CD4-positive, alpha-beta T cell treated with Interleukin-6 for 4 hours (primary cell): ENCODE results near the gene RPS25.
"Not testable (repeated sequence)": the region's sequence is repeated elsewhere in the genome, so short reads cannot be mapped to it uniquely, and the experiment has no call there.

ENCODE experiments used
- DNase-seq: peaks from one replicate; pipeline ENCODE4 v3.0.0-alpha.2; 2020; ENCODE audit warnings: mixed read lengths

Gene RPS25

GRCh38 chr11:119038884-119039283 is 20.7 kb upstream of the RPS25 start:
- DNase-seq = no peak

- no peak for DNase-seq
Observed at GRCh38 chr11:119034813-119035212, 16.7 kb upstream of the RPS25 start.

DNA sequence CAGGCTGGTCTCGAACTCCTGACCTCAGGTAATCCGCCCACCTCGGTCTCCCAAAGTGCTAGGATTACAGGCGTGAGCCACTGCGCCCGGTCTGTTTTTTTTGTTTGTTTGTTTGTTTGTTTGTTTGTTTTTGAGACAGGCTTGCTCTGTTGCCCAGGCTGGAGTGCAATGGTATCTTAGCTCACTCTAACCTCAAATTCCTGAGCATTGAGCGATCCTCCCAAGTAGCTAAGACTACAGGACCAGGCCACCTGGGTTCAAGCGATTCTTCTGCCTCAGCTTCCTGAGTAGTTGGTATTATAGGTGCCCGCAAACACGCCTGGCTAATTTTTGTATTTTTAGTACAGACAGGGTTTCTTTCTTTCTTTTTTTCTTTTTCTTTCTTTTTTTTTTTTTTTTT is 15.3 kb upstream of the RPS25 start:
- DNase-seq = not testable (repeated sequence)

DNA sequence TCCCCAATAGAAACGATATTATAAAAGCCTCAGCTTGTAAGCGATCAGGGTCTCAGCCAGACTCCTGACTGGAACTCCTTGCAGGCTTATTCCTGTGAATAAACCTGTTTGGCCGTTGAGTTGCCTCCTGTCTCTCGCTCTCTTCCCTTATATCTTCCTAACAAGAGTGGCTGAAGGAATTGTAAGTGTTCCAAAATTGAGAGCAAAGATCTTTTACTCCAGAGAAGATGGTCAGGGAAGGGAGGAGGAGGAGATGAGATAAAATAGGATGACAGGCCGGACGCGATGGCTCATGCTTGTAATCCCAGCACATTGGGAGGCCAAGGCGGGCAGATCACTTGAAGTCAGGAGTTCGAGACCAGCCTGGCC is 13.8 kb upstream of the RPS25 start:
- no peak for DNase-seq

DNA sequence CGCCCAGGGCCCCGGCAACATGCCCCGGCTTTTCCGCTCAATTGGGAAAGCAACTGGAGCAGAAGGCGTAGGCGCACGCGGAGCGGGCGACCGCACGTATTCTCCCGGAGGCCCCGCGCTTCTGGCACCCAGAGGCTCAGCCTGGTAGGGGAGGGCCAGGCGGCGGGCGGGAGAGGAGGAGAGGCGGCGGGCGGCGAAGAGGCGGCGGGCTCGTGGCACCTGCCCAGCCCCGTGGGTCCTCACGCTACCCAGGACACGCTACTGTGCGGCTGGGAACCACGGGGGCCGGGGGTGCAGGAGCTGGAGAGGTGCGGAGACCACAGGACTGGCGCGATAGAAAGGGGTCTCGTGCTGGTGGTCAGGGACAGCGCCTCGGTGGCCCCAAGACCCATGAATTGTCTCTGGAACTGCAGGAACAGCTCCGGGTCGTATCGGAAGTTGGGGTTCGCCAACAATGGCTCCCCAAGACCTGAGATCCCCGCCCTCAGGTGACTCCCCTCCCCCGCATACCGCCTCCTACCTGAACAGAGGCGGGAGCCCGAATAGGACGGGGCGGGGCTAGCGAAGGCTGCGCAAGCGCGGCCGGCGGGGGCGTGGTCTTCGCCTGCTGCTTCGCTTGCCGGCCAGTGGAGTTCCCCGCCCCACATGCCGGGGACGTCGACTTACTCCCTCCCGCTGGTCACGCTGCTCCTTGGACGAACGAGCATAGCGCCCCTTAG is 12.3 kb upstream of the RPS25 start, which contains the start of gene SLC37A4:
Gene SLC37A4, minus strand, starts transcription at position 549 of the 719 bp plus-strand sequence.
- DNase-seq = peak; percentile 99

GRCh38 chr11:119030029-119030328 is 11.8 kb upstream of the RPS25 start:
- DNase-seq = no peak

- no peak for DNase-seq
Observed at GRCh38 chr11:119029340-119030028, 11.3 kb upstream of the RPS25 start.

DNA sequence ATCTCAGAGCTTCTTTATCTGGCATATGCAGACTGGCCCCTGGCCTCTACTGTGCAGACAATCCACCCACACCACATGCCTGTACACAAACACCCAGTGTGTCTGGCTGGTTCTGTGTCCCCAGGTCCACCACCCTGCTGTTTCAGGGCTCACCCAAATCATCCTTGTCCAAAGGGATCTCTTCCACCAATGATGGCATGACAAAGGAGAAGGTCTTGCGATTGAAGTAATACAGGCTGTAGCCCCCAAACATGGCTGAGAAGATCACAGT is 10.9 kb upstream of the RPS25 start:
- no peak for DNase-seq

DNA sequence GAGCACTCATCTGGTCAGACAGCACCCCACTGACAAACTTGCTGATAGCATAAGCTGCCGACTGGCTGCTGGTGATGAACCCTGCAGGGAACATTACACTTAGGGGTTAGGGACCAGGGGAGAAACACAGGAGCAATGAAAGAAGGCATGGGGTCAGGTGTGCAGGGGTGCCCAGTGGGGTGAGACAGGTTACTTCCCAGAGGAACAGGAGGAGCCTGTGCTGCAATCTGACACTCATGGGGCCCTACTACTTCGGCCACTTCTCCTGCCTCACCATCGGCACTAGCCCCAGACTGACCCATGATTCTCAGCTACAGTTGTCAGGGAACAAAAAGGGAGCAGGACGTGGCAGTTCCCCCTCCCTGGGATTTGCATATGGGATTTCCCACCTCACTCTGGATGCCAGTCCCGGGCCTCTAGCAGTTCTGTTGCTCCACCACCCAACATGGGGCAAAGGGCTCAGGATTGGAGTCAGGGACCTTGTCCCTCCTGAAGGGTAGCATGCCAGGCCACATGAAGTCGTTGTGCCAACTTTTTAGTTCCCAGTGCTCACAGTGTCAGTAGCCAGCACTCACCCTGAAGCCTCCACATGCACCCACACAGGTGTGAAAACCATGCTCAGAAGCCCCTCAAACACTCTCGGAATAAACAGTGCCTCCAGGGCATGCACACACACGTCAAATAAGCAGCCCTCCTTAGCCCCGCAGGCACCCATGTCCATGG is 10.4 kb upstream of the RPS25 start:
- DNase-seq = no peak

DNA sequence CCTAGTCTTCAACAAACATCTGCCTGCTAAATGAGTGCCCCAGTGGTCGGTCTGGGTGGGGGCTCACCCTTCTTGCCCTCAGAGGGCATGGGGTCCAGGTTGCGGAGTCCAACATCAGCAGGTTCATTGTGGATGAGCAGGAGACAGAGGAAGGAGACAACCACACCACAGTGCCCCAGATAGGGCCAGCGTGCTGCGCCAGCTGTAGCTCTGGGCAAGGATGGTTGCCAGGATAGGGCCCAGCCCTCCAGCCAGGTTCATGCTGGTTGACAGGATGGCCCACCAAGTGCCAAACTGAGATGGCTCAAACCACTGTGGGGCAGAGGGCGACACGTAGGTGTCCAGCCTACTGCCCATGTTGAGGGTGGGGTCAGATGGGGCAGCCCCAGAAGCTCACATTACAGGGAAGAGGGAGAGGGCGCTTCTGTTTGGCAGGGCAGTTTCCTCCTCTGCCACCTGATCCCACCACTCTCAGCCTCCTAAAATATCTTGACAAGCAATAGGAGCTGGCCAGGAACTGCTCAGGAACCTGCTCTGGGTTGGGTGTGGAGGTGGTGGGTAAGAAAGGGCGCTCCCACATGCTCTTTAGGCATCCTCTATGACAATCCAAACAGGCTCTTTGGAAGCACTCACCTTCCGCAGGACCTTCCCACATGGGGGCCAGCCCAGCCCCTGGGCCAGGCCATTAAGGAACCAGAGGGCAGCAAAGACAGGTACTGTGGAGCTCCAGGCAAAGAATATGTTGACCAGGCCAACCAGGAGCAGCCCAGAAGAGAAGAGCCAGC is 9.6 kb upstream of the RPS25 start:
- DNase-seq = no peak

- no peak for DNase-seq
Observed at GRCh38 chr11:119026970-119027369, 8.8 kb upstream of the RPS25 start.

GRCh38 chr11:119025978-119026766 is 8.0 kb upstream of the RPS25 start:
- DNase-seq = no peak

DNA sequence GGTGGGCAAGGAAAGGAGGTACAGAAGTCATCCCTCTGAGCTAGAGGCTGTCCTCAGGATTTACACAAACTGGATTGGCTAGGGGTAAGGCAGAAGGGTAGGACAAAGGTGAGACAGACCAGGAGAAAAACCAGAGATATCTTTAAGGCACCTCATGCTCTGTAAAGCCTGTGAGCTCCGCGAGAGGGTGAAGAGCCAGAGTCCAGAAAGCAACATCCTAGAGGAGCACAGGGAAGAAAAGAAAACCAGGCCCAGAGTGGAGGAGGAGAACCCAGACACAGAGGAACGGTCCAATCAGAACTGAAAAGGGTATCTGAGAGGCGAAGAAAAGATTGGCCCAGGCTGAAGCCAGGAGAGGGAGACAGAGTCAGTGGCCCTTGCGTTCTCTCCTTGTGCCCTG is 7.4 kb upstream of the RPS25 start:
- DNase-seq = no peak

GRCh38 chr11:119025099-119025473 is 6.9 kb upstream of the RPS25 start:
- no peak for DNase-seq

DNA sequence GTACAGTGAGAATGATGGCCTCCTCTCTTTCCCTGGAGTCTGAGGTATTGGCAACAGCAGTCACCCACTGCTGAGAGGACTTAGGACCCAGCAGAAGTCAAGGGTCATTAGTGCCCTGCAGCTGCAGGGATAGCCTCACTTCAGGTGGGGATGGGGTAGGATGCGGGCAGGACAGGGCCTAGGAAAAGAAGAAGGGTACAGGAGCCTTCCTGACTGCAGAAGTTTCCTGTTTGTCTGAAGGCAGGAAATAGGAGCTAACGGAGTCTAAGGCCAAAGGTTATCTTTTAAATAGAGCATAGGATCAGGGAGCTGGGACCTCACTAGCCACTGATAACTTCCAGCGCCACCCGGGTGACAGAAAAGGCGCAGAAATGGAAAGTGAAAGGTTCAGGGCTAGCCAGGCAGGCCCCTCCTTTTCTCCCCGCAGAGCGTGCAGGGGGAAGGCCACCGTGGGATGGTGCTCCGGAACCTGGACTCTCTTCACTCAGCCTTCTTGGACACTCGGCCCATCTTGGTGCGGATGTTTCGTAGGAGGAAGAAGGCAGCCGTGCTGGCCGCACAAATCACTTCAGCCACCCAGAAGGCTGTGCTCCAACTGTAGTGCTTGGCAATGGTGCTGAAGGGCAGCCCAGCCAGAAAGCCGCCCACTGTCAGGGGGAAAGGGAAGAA is 6.4 kb upstream of the RPS25 start:
- DNase-seq = no peak

GRCh38 chr11:119023741-119024140 is 5.6 kb upstream of the RPS25 start:
- no peak for DNase-seq

DNA sequence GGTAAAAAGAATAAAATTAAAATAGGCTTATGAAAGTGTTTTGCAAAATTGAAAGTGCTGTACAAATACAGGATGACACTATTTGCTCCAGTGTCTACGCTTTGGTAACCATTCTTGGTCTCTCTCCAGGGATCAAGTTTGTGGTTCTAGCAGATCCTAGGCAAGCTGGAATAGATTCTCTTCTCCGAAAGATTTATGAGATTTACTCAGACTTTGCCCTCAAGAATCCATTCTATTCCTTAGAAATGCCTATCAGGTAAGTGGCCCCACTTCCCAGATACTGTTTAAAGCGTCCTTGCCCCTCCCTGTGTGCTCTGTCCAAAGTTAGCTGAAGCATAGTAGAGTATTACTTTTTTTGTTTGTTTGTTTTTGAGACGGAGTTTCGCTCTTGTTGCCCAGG is 3.5 kb upstream of the RPS25 start:
- no peak for DNase-seq

- DNase-seq = no peak
Observed at GRCh38 chr11:119019996-119020395, 1.9 kb upstream of the RPS25 start.

DNA sequence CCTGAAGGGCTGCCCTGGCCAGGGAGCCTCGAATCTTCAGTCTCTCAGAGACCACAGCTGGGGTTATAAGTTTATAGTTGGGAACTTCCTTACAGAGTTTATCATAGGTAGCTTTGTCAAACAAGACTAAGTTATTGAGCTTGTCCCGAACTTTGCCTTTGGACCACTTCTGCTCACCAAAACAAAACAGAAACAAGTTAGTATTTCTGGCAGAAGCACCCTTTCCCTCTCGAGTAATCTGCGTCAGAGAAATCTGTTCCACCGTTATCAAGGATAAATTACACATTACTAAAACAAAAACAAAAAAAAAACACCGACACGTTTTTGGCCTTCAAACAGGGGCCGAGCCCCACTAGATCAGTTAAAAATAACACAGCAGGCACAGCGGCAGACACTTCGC is 766 bp downstream of the RPS25 start:
- DNase-seq = not testable (repeated sequence)

DNA sequence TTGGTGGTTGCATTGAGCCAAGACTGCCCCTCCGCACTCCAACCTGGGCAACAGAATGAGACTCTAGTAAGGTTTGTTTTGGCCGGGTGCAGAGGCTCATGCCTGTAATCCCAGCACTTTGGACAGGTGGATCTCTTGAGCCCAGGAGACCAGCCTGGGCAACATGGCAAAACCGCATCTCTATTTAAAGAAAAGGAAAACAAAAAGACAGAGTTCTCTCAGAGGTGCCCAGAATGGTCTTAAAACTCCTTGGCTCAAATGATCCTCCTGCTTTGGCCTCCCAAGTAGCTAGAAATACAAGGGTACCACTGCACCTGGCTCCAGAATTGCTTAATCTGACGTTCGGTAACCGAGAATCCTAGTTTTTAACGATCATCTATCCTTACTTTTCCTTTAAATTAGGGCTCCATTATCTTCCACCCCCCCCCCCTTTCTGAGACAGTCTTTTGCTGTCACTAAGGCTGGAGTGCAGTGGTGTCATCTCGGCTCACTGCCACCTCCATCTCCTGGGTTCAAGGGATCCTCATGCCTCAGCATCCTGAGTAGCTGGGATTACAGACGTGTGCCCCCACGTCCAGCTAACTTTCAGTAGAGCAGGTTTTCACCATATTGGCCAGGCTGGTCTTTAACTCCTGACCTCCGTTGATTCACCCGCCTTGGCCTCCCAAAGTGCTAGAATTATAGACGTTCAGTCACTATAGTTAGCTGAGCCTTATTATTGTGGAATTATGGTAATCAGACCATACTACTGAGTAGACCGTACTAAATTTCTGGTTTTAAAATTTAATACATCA is 1.7 kb downstream of the RPS25 start:
- no peak for DNase-seq

- DNase-seq = no peak
Observed at GRCh38 chr11:119015054-119015611, 3.0 kb downstream of the RPS25 start.
